Ovary (tissue), 9 donors: Measurements from ENCODE around the gene LMF1. TPM values are rescaled to one million over a fixed set of nuclear protein-coding genes. Genes with fewer than 3 reads are reported as not detected.

ENCODE experiments used
- DNase-seq, 5 donors: peaks; one replicate each; pipeline ENCODE4 v3.0.0-alpha.2; 2019 to 2020
- H3K27ac ChIP-seq, 2 donors: fragments of 200-600 bp; one replicate each; pipeline versions ENCODE4 v1.5.1 to v1.8.0; 2019 to 2022
- H3K27me3 ChIP-seq: fragments of 200-600 bp; one replicate; pipeline ENCODE4 v1.8.0; 2022
- H3K36me3 ChIP-seq: fragments of 200-600 bp; sonication (generic); one replicate; pipeline ENCODE4 v1.5.1; 2019
- H3K4me1 ChIP-seq: one replicate; pipeline ENCODE4 v1.8.1; 2013; ENCODE audit warnings: mild to moderate bottlenecking, moderate library complexity; ENCODE audit not compliant: insufficient read depth
- H3K4me3 ChIP-seq: fragments of 200-600 bp; sonication (generic); one replicate; pipeline ENCODE4 v1.5.1; 2017
- H3K9me3 ChIP-seq, 2 donors: fragments of 200-600 bp in 1 of 2; sonication (generic) in 1 of 2; one replicate each; pipeline versions ENCODE4 v1.5.1 to v1.8.1; 2013 to 2019; ENCODE audit warnings: mild to moderate bottlenecking in 1 of 2, moderate library complexity in 1 of 2
- EP300 ChIP-seq: sonication (generic); formaldehyde crosslinking; IDR thresholded peaks from one replicate; pipeline ENCODE4 v1.6.1; 2017; ENCODE audit warnings: antibody characterized with exemption
- POLR2A ChIP-seq: fragments of 450-650 bp; IDR thresholded peaks from one replicate; pipeline ENCODE4 v1.6.1; 2017; ENCODE audit warnings: antibody characterized with exemption, mild to moderate bottlenecking, moderate library complexity
- WGBS, 3 donors: extraction: QIAGEN DNeasy Blood & Tissue Kit in 1 of 3; methylation state at CpG; one replicate each; pipeline versions ENCODE4 v1.1.5 to v1.1.7; 2013 to 2017; 5-methylcytosine and 5-hydroxymethylcytosine counted together
- intact Hi-C, 4 donors: fragments of 100-400 bp; cut with DNase I; formaldehyde crosslinking; loops; one replicate each; pipeline versions ENCODE4 v1.11.0 to v1.15.1; 2022 to 2023
- polyA plus RNA-seq, 2 donors: library from polyadenylated mRNA; stranded (reverse); fragments of 200-250 nt in 1 of 2; fragments of 350-450 nt in 1 of 2; fragmentation: Illumina TruSeq in 1 of 2; extraction: RNeasy Lipid Tissue Mini Kit (QIAGEN cat#74804) in 1 of 2; gene quantifications; one replicate each; pipeline ENCODE4 v1.2.3, GENCODE V29; 2013 to 2014
- total RNA-seq, 7 donors: library from RNA; depleted of rRNA in 2 of 7; stranded (reverse); fragments of >200 nt in 2 of 7; fragmentation: NEBNext Ultra II Directional in 3 of 7; extraction: Animal tissue kit (Norgen Biotek cat#: 25700) in 3 of 7; gene quantifications; one replicate each; pipeline versions ENCODE4 v1.1.0 to v1.2.4, GENCODE V29; 2016 to 2023
- TF ChIP-seq, protein P1 (sequence below), 3 donors: fragments of 450-650 bp in 2 of 3; fragments of 200-600 bp in 1 of 3; IDR thresholded peaks; one replicate each; pipeline versions ENCODE4 v1.5.1 to v1.8.0; 2016 to 2022; ENCODE audit warnings: antibody characterized with exemption in 3 of 3, mild to moderate bottlenecking in 1 of 3
- donor health status: DM: no; HTN: no; CAD: no; lungs with moderate emphysema.
- donor health status: DM: no; HTN: no; CAD: no.
- donor health status: Bipolar disorder and iron deficiency.
- donor health status: DM: yes; HTN: yes; CAD: no.
- donor health status: DM: no; HTN: no; CAD: no.
- donor health status: DM: yes; HTN: yes; CAD: no.

The LMF1 gene
- total and polyA plus RNA-seq, 9 donors, result 7.8 to 31.9 (median 23.6) TPM

DNA sequence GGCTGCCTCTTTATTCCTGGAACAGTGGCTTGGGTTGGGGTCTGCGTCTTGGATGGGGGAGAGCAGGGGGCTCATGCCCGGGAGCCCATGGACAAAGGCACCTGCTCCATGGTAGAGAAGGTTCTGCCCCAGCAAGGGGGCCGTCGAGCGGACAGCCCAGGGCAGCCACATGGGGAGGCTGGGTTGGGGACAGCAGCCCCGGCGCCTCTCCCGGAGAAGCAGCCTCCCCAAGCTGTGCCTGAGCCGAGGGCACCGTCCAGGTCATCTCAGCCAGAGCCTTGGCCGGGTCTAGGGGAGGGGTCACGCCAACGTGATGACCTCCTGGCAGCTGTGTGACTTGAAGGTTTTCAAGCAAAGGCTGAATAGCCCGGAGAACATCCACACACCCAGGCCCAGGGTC is 137.4 kb downstream of the LMF1 start:
- H3K36me3 ChIP-seq, result no peaks in the 10 kb centered on the region
- H3K9me3 ChIP-seq, result peaks cover 0 to 14% of the 10 kb centered on the region in 2 donors
- no peaks in the 10 kb centered on the region for H3K27me3 ChIP-seq
- 68 to 91% (median 78%) methylated on average over 14 of the region's 14 CpGs for WGBS, 3 donors
- H3K4me3 ChIP-seq, result no peak overlapping the region
- H3K27ac ChIP-seq, result no peak overlapping the region
- intact Hi-C loops, result no loop called here
- DNase-seq, result no peak
- TF ChIP-seq EP300 (no peak), POLR2A (no peak)
- TF ChIP-seq, protein P1, sequence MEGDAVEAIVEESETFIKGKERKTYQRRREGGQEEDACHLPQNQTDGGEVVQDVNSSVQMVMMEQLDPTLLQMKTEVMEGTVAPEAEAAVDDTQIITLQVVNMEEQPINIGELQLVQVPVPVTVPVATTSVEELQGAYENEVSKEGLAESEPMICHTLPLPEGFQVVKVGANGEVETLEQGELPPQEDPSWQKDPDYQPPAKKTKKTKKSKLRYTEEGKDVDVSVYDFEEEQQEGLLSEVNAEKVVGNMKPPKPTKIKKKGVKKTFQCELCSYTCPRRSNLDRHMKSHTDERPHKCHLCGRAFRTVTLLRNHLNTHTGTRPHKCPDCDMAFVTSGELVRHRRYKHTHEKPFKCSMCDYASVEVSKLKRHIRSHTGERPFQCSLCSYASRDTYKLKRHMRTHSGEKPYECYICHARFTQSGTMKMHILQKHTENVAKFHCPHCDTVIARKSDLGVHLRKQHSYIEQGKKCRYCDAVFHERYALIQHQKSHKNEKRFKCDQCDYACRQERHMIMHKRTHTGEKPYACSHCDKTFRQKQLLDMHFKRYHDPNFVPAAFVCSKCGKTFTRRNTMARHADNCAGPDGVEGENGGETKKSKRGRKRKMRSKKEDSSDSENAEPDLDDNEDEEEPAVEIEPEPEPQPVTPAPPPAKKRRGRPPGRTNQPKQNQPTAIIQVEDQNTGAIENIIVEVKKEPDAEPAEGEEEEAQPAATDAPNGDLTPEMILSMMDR (IDR thresholded peaks at IDR 0.05), result no peak
- H3K4me1 ChIP-seq, result no peaks in the 10 kb centered on the region

DNA sequence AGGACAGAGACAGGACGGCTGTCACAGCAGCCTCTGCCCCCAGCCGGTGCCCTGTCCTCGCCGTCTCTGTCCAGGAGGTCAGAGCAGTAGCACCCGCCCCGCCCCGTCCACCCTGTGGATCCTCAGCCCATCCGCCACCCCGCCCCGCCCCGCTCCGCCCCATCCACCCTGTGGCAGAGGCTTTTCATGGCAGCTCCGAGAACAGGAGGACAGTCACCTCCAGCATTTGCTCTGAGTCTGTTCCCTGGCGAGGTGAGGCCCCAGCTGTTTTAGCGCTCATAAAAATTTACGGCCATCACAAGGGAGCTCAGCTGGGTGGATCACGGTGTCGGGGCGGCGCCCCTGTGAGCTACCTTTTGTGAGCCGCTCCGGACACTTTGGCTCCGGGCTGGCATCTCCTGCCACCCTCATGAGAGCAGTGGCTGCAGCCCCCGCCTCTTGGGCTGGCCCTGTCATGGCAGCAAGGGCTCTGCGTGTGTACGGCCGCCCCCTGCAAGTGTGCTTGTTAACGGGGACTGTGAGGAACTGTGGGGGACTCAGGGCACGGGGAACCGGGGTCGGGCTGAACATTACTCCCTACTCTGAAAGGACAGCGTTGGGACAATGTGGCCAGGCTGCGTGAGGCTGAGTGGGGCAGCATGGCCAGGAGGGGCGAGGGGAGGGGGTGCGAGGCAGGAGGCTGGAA is 138.0 kb downstream of the LMF1 start:
- peaks cover 0 to 14% of the 10 kb centered on the region in 2 donors for H3K9me3 ChIP-seq
- no peak for DNase-seq
- no peak overlapping the region for H3K27ac ChIP-seq
- TF ChIP-seq POLR2A, result no peak
- TF ChIP-seq, protein P1 (IDR thresholded peaks at IDR 0.05), result no peak
- no peak for TF ChIP-seq EP300
- no peak overlapping the region for H3K4me3 ChIP-seq
- no peaks in the 10 kb centered on the region for H3K4me1 ChIP-seq
- H3K27me3 ChIP-seq, result no peaks in the 10 kb centered on the region
- 45 to 55% (median 51%) methylated on average over 33 to 35 of the region's 35 CpGs for WGBS, 3 donors
- H3K36me3 ChIP-seq, result no peaks in the 10 kb centered on the region
- intact Hi-C loops, result no loop called here

DNA sequence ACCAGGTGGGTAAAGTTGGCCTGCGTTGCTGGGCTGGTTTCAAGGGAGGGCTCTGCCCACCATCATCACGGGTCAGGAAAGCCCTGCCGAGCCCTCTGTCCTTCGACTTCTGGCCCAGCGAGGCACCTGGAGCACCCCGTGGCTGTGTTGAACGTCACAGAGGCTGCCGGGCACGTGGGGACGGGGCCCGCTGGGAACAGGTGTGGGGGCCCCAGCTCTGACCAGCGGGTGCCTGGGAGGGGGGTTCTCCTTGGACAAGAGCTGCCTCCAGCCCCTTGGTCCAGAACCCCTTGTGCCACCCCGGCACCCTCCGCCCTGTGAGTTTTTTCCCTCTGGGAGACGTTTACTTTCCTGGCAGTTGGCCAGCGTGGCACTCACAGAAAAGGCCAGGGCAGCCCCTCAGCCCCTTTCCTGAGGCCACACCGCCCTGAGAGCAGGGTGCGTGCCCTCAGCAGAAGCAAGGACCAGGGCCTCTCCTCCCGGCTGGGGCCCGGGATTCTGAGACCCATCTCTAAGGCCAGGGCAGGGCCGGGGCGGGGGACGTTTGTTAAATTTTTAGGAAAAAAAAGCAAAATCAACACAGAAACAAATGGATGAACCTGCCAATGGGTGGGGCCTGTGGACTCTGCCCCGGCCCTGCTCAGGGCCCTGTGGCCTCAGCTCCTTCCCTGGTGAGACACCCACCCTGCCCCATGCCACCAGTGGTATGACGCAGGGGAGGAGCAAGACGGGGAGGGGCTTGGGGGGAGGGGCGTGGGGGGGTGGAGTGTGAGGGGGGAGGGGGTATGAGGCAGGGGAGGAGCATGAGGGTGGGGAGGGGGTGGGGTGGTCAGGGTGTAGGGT is 139.0 kb downstream of the LMF1 start:
- Histone ChIP-seq H3K27ac (no peak overlapping the region), H3K4me1 (no peaks in the 10 kb centered on the region), H3K4me3 (no peak overlapping the region), H3K9me3 (peaks cover 0 to 14% of the 10 kb centered on the region in 2 donors), H3K27me3 (no peaks in the 10 kb centered on the region), H3K36me3 (no peaks in the 10 kb centered on the region)
- DNase-seq, result no peak
- intact Hi-C loops, result no loop called here
- WGBS, 3 donors, result 59 to 66% (median 63%) methylated on average over 24 to 27 of the region's 27 CpGs
- TF ChIP-seq POLR2A, result no peak

DNA sequence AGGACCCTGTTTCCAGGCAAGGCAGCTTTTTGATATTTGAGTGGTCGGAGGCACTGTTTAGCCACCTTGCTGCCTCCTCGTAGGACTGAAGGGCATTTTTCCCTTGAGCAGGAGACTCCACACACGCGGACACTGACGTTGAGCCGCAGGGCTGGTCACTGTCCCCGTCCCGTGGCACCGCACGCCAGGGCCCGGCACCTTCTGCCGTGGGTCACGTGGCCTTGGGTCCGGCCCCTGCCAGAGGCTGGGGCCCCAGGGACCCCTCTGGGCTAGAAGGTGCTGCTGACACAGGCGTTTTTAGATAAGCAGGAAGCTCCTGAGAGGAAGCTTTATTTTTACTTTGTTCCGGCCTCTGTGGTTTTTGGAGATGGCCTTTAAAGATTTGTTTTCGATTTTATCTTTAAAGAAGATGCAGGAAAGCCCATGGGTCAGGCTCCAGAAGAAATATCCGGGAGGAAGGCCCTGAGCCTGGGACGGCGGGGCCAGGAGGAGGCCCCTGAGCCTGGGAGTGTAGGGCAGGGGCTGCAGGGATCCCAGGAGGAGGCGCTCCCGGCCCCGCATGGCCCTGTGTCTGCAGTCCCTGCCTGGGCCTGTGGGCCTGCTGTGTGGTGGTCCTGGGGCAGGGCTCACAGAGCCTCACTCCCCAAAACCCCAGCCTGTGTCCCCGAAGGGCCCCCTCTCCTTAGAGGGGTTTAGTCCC is 139.8 kb downstream of the LMF1 start:
- Histone ChIP-seq H3K36me3 (no peaks in the 10 kb centered on the region), H3K4me1 (no peaks in the 10 kb centered on the region), H3K4me3 (no peak overlapping the region), H3K27me3 (no peaks in the 10 kb centered on the region), H3K9me3 (peaks cover 0 to 14% of the 10 kb centered on the region in 2 donors), H3K27ac (no peak overlapping the region)
- TF ChIP-seq EP300 (no peak), POLR2A (no peak)
- TF ChIP-seq, protein P1 (IDR thresholded peaks at IDR 0.05), result no peak
- intact Hi-C loops, result no loop called here
- WGBS, 3 donors, result 68 to 71% (median 69%) methylated on average over 23 to 24 of the region's 24 CpGs
- no peak for DNase-seq
